Testis (tissue), 3 donors: ENCODE results near the gene TMEM186. TPM values are rescaled to one million over a fixed set of nuclear protein-coding genes. Genes with fewer than 3 reads are reported as not detected.

Source experiments
- DNase-seq: peaks from one replicate; pipeline ENCODE4 v3.0.0-alpha.2; 2019
- H3K27ac ChIP-seq, 2 donors: fragments of 200-600 bp; sonication (generic); one replicate each; pipeline ENCODE4 v1.5.1; 2019
- H3K27me3 ChIP-seq: fragments of 200-600 bp; sonication (generic); one replicate; pipeline ENCODE4 v1.5.1; 2019
- H3K36me3 ChIP-seq: fragments of 200-600 bp; sonication (generic); one replicate; pipeline ENCODE4 v1.5.1; 2017; ENCODE audit warnings: low read depth; ENCODE audit errors: missing control alignments
- H3K4me1 ChIP-seq: fragments of 200-600 bp; sonication (generic); one replicate; pipeline ENCODE4 v1.5.1; 2019
- H3K4me3 ChIP-seq, 2 donors: fragments of 200-600 bp; sonication (generic); one replicate each; pipeline ENCODE4 v1.5.1; 2017 to 2019
- H3K9me3 ChIP-seq: fragments of 200-600 bp; sonication (generic); one replicate; pipeline ENCODE4 v1.5.1; 2017
- CTCF ChIP-seq, 3 experiments: fragments of 450-650 bp in 2 of 3; fragments of 200-600 bp in 1 of 3; sonication (generic) in 1 of 3; IDR thresholded peaks; one replicate each; pipeline ENCODE4 v1.5.1; 2016 to 2019; ENCODE audit warnings: antibody characterized with exemption in 3 of 3, mild to moderate bottlenecking in 2 of 3, moderate library complexity in 1 of 3
- POLR2A ChIP-seq: fragments of 450-650 bp; IDR thresholded peaks from one replicate; pipeline ENCODE4 v1.6.1; 2017; ENCODE audit warnings: antibody characterized with exemption, mild to moderate bottlenecking, moderate library complexity
- WGBS, 2 donors: methylation state at CpG; one replicate each; pipeline ENCODE4 v1.1.5; 2018; 5-methylcytosine and 5-hydroxymethylcytosine counted together
- intact Hi-C: fragments of 100-400 bp; cut with DNase I; formaldehyde crosslinking; loops from one replicate; pipeline ENCODE4 v1.15.1; 2023; ENCODE audit warnings: low total_unique reads
- polyA plus RNA-seq: library from polyadenylated mRNA; stranded (reverse); fragments of 350-450 nt; fragmentation: Illumina TruSeq; extraction: RNeasy Lipid Tissue Mini Kit (QIAGEN cat#74804); gene quantifications from one replicate; pipeline ENCODE4 v1.2.3, GENCODE V29; 2014; ENCODE audit warnings: low read depth, low replicate concordance; ENCODE audit not compliant: insufficient read depth
- total RNA-seq, 2 donors: library from RNA; depleted of rRNA; stranded (reverse); fragments of >200 nt; gene quantifications; one replicate each; pipeline ENCODE4 v1.2.3, GENCODE V29; 2016

Gene TMEM186
- total and polyA plus RNA-seq, 3 donors from 2014 or later = 11.6 to 15.5 (median 14.3) TPM

- no peaks in the 10 kb centered on the region for H3K36me3 ChIP-seq
Measured at GRCh38 chr16:8816967-8817655, 19.7 kb upstream of the TMEM186 start.

GRCh38 chr16:8814095-8814806, 16.8 kb upstream of the TMEM186 start:
- Histone ChIP-seq H3K4me1 (no peaks in the 10 kb centered on the region), H3K27me3 (no peaks in the 10 kb centered on the region), H3K9me3 (no peaks in the 10 kb centered on the region), H3K4me3 (no peak overlapping the region), H3K27ac (no peak overlapping the region), H3K36me3 (no peaks in the 10 kb centered on the region)
- 90 to 95% methylated on average over 12 to 14 of the region's 14 CpGs for WGBS, 2 donors
- TF ChIP-seq CTCF (IDR thresholded peaks at IDR 0.05) = no peak
- no peak for TF ChIP-seq POLR2A
- no peak for DNase-seq
- intact Hi-C loops = no loop called here

More at GRCh38 chr16:8816967-8817655, 19.7 kb upstream of the TMEM186 start:
- no peaks in the 10 kb centered on the region for H3K4me1 ChIP-seq
- H3K27ac ChIP-seq = no peak overlapping the region
- H3K4me3 ChIP-seq = no peak overlapping the region
- intact Hi-C loops = no loop called here
- DNase-seq = no peak
- no peaks in the 10 kb centered on the region for H3K9me3 ChIP-seq
- TF ChIP-seq POLR2A (no peak), CTCF (IDR thresholded peaks at IDR 0.05) (no peak)
- WGBS, 2 donors = 83 to 88% methylated on average over 6 of the region's 6 CpGs
- H3K27me3 ChIP-seq = no peaks in the 10 kb centered on the region

GRCh38 chr16:8812162-8812843, 14.9 kb upstream of the TMEM186 start:
- 73 to 84% methylated on average over 12 of the region's 12 CpGs for WGBS, 2 donors
- TF ChIP-seq CTCF (IDR thresholded peaks at IDR 0.05) (no peak), POLR2A (no peak)
- no peak for DNase-seq
- intact Hi-C loops = no loop called here
- Histone ChIP-seq H3K27me3 (no peaks in the 10 kb centered on the region), H3K36me3 (no peaks in the 10 kb centered on the region), H3K4me3 (no peak overlapping the region), H3K4me1 (no peaks in the 10 kb centered on the region), H3K9me3 (no peaks in the 10 kb centered on the region), H3K27ac (no peak overlapping the region)

GRCh38 chr16:8808613-8809353, 11.3 kb upstream of the TMEM186 start:
- TF ChIP-seq CTCF (IDR thresholded peaks at IDR 0.05) (no peak), POLR2A (no peak)
- DNase-seq = no peak
- no peak overlapping the region for H3K4me3 ChIP-seq
- no peaks in the 10 kb centered on the region for H3K36me3 ChIP-seq
- WGBS, 2 donors = 80 to 85% methylated on average over 11 of the region's 11 CpGs
- H3K4me1 ChIP-seq = no peaks in the 10 kb centered on the region
- intact Hi-C loops = no loop called here
- no peak overlapping the region for H3K27ac ChIP-seq
- H3K27me3 ChIP-seq = no peaks in the 10 kb centered on the region
- no peaks in the 10 kb centered on the region for H3K9me3 ChIP-seq
